Testis (tissue), 3 donors: ENCODE data around the gene SMTNL2. TPM values are rescaled to one million over a fixed set of nuclear protein-coding genes. Genes with fewer than 3 reads are reported as not detected.
"Not testable (repeated sequence)": the region's sequence is repeated elsewhere in the genome, so short reads cannot be mapped to it uniquely, and the experiment has no call there.

Experiments
- DNase-seq: peaks from one replicate; pipeline ENCODE4 v3.0.0-alpha.2; 2019
- H3K27ac ChIP-seq, 2 donors: fragments of 200-600 bp; sonication (generic); one replicate each; pipeline ENCODE4 v1.5.1; 2019
- H3K27me3 ChIP-seq: fragments of 200-600 bp; sonication (generic); one replicate; pipeline ENCODE4 v1.5.1; 2019
- H3K36me3 ChIP-seq: fragments of 200-600 bp; sonication (generic); one replicate; pipeline ENCODE4 v1.5.1; 2017; ENCODE audit warnings: low read depth; ENCODE audit errors: missing control alignments
- H3K4me1 ChIP-seq: fragments of 200-600 bp; sonication (generic); one replicate; pipeline ENCODE4 v1.5.1; 2019
- H3K4me3 ChIP-seq, 2 donors: fragments of 200-600 bp; sonication (generic); one replicate each; pipeline ENCODE4 v1.5.1; 2017 to 2019
- H3K9me3 ChIP-seq: fragments of 200-600 bp; sonication (generic); one replicate; pipeline ENCODE4 v1.5.1; 2017
- CTCF ChIP-seq, 3 experiments: fragments of 450-650 bp in 2 of 3; fragments of 200-600 bp in 1 of 3; sonication (generic) in 1 of 3; IDR thresholded peaks; one replicate each; pipeline ENCODE4 v1.5.1; 2016 to 2019; ENCODE audit warnings: antibody characterized with exemption in 3 of 3, mild to moderate bottlenecking in 2 of 3, moderate library complexity in 1 of 3
- POLR2A ChIP-seq: fragments of 450-650 bp; IDR thresholded peaks from one replicate; pipeline ENCODE4 v1.6.1; 2017; ENCODE audit warnings: antibody characterized with exemption, mild to moderate bottlenecking, moderate library complexity
- WGBS, 2 donors: methylation state at CpG; one replicate each; pipeline ENCODE4 v1.1.5; 2018; 5-methylcytosine and 5-hydroxymethylcytosine counted together
- intact Hi-C: fragments of 100-400 bp; cut with DNase I; formaldehyde crosslinking; loops from one replicate; pipeline ENCODE4 v1.15.1; 2023; ENCODE audit warnings: low total_unique reads
- polyA plus RNA-seq: library from polyadenylated mRNA; stranded (reverse); fragments of 350-450 nt; fragmentation: Illumina TruSeq; extraction: RNeasy Lipid Tissue Mini Kit (QIAGEN cat#74804); gene quantifications from one replicate; pipeline ENCODE4 v1.2.3, GENCODE V29; 2014; ENCODE audit warnings: low read depth, low replicate concordance; ENCODE audit not compliant: insufficient read depth
- total RNA-seq, 2 donors: library from RNA; depleted of rRNA; stranded (reverse); fragments of >200 nt; gene quantifications; one replicate each; pipeline ENCODE4 v1.2.3, GENCODE V29; 2016

SMTNL2 gene
- total and polyA plus RNA-seq, 3 donors from 2014 or later: 2.6 to 6.9 (median 4.3) TPM

- Histone ChIP-seq H3K27ac (no peak overlapping the region), H3K4me1 (no peaks in the 10 kb centered on the region), H3K27me3 (no peaks in the 10 kb centered on the region), H3K9me3 (no peaks in the 10 kb centered on the region), H3K36me3 (no peaks in the 10 kb centered on the region), H3K4me3 (no peak overlapping the region)
- TF ChIP-seq CTCF (IDR thresholded peaks at IDR 0.05) (no peak), POLR2A (no peak)
- no peak for DNase-seq
- intact Hi-C loops: loop anchor here (5.0 kb wide), 1 partner anchor 50 kb away; no protein-coding TSS in a partner anchor
- 90 to 94% methylated on average over 1 of the region's 1 CpG for WGBS, 2 donors
Observed at GRCh38 chr17:4622375-4622774, 38.0 kb downstream of the SMTNL2 start.

- TF ChIP-seq POLR2A (no peak), CTCF (IDR thresholded peaks at IDR 0.05) (no peak)
- intact Hi-C loops: loop anchor here (5.0 kb wide), 1 partner anchor 51 kb away; no protein-coding TSS in a partner anchor
- Histone ChIP-seq H3K36me3 (no peaks in the 10 kb centered on the region), H3K27ac (no peak overlapping the region), H3K4me1 (no peaks in the 10 kb centered on the region), H3K4me3 (no peak overlapping the region), H3K9me3 (no peaks in the 10 kb centered on the region), H3K27me3 (no peaks in the 10 kb centered on the region)
- 67 to 70% methylated on average over 2 of the region's 2 CpGs for WGBS, 2 donors
- DNase-seq: no peak
Observed at GRCh38 chr17:4623249-4623648, 38.9 kb downstream of the SMTNL2 start.

- WGBS, 2 donors: 88 to 92% methylated on average over 3 of the region's 3 CpGs
- not testable (repeated sequence) for H3K9me3 ChIP-seq, H3K4me1 ChIP-seq, H3K27me3 ChIP-seq, H3K27ac ChIP-seq, H3K36me3 ChIP-seq, DNase-seq, H3K4me3 ChIP-seq
- intact Hi-C loops: loop anchor here (5.0 kb wide), 1 partner anchor 52 kb away; no protein-coding TSS in a partner anchor
Observed at GRCh38 chr17:4624451-4624911, 40.2 kb downstream of the SMTNL2 start.

- TF ChIP-seq CTCF (IDR thresholded peaks at IDR 0.05) (no peak), POLR2A (no peak)
- Histone ChIP-seq H3K36me3 (no peaks in the 10 kb centered on the region), H3K4me3 (no peak overlapping the region), H3K9me3 (no peaks in the 10 kb centered on the region), H3K4me1 (no peaks in the 10 kb centered on the region), H3K27ac (no peak overlapping the region), H3K27me3 (no peaks in the 10 kb centered on the region)
- WGBS, 2 donors: 82 to 90% methylated on average over 12 of the region's 12 CpGs
- no peak for DNase-seq
- intact Hi-C loops: no loop called here
Observed at GRCh38 chr17:4625181-4625617, 40.9 kb downstream of the SMTNL2 start.

- WGBS, 2 donors: 73 to 83% methylated on average over 4 of the region's 4 CpGs
- no peaks in the 10 kb centered on the region for H3K36me3 ChIP-seq
- DNase-seq: no peak
- intact Hi-C loops: no loop called here
- no peak for TF ChIP-seq POLR2A
- no peak for TF ChIP-seq CTCF (IDR thresholded peaks at IDR 0.05)
- no peak overlapping the region for H3K4me3 ChIP-seq
- H3K9me3 ChIP-seq: no peaks in the 10 kb centered on the region
- no peaks in the 10 kb centered on the region for H3K27me3 ChIP-seq
- H3K4me1 ChIP-seq: no peaks in the 10 kb centered on the region
- H3K27ac ChIP-seq: no peak overlapping the region
Observed at GRCh38 chr17:4626734-4627256, 42.5 kb downstream of the SMTNL2 start.
